CD8-positive, alpha-beta memory T cell (primary cell): ENCODE data around the gene NLRC5. TPM values are rescaled to one million over a fixed set of nuclear protein-coding genes. Genes with fewer than 3 reads are reported as not detected.
A peak's percentile ranks its signal among the peaks of the same experiment; 100 is the strongest.
"Not testable (repeated sequence)": the region's sequence is repeated elsewhere in the genome, so short reads cannot be mapped to it uniquely, and the experiment has no call there.

Source experiments
- CTCF ChIA-PET: fragments of 350-600 bp; sonication (Branson Sonifier 250); formaldehyde crosslinking; loops from one replicate; lab custom pipeline; 2021; ENCODE audit warnings: antibody characterized with exemption; lab: Charles Lee
- POLR2A ChIA-PET: fragments of 350-600 bp; sonication (Branson Sonifier 250); formaldehyde crosslinking; loops from one replicate; lab custom pipeline; 2021; ENCODE audit warnings: antibody characterized with exemption; lab: Charles Lee
- DNase-seq, 5 donors: peaks; one replicate each; pipeline versions ENCODE4 v3.0.0 to v3.0.0-alpha.2; 2020 to 2022; ENCODE audit warnings: mixed read lengths in 1 of 5
- H3K27ac ChIP-seq: one replicate; pipeline ENCODE4 v1.7.0; 2013; ENCODE audit warnings: low read depth, mild to moderate bottlenecking, low read length, moderate library complexity
- H3K27me3 ChIP-seq: 2 replicates; pipeline ENCODE4 v1.7.0; 2013; ENCODE audit warnings: low read length, mild to moderate bottlenecking; ENCODE audit not compliant: insufficient read depth, poor library complexity, severe bottlenecking
- H3K36me3 ChIP-seq: 2 replicates; pipeline ENCODE4 v1.7.0; 2013; ENCODE audit warnings: mild to moderate bottlenecking, low read length, moderate library complexity; ENCODE audit not compliant: insufficient read depth
- H3K4me1 ChIP-seq: 2 replicates; pipeline ENCODE4 v1.7.0; 2013; ENCODE audit warnings: mild to moderate bottlenecking, low read length, moderate library complexity; ENCODE audit not compliant: insufficient read depth
- H3K4me3 ChIP-seq: 2 replicates; pipeline ENCODE4 v1.7.0; 2013; ENCODE audit warnings: mild to moderate bottlenecking, low read length
- H3K9me3 ChIP-seq: 2 replicates; pipeline ENCODE4 v1.7.0; 2013; ENCODE audit warnings: mild to moderate bottlenecking, low read length
- H3K27ac Mint-ChIP-seq, 8 donors: one replicate each; pipeline ENCODE4 v1.8.0; 2020 to 2021; ENCODE audit warnings: mixed read lengths in 8 of 8, mild to moderate bottlenecking in 6 of 8, inconsistent platforms in 3 of 8, moderate library complexity in 3 of 8
- H3K27me3 Mint-ChIP-seq, 2 donors: one replicate each; pipeline ENCODE4 v1.8.0; 2020 to 2021; ENCODE audit warnings: mixed read lengths in 2 of 2, mild to moderate bottlenecking in 1 of 2, moderate library complexity in 1 of 2
- H3K36me3 Mint-ChIP-seq, 3 donors: one replicate each; pipeline ENCODE4 v1.8.0; 2020 to 2021; ENCODE audit warnings: mixed read lengths in 3 of 3, inconsistent platforms in 1 of 3, mild to moderate bottlenecking in 1 of 3
- H3K4me1 Mint-ChIP-seq, 3 donors: one replicate each; pipeline ENCODE4 v1.8.0; 2020 to 2021; ENCODE audit warnings: mixed read lengths in 3 of 3, inconsistent platforms in 1 of 3, mild to moderate bottlenecking in 1 of 3
- H3K4me3 Mint-ChIP-seq, 7 donors: one replicate each; pipeline ENCODE4 v1.8.0; 2020 to 2021; ENCODE audit warnings: mixed read lengths in 7 of 7, mild to moderate bottlenecking in 6 of 7, moderate library complexity in 4 of 7, inconsistent platforms in 2 of 7
- H3K9me3 Mint-ChIP-seq, 5 donors: one replicate each; pipeline ENCODE4 v1.8.0; 2020 to 2022; ENCODE audit warnings: mixed read lengths in 5 of 5, mild to moderate bottlenecking in 3 of 5, moderate library complexity in 2 of 5, inconsistent platforms in 1 of 5
- polyA plus RNA-seq: library from polyadenylated mRNA; unstranded; fragments of 300-500 nt; fragmentation: Illumina TruSeq; gene quantifications from one replicate; pipeline ENCODE4 v1.2.3, GENCODE V29; 2021
- total RNA-seq, 2 experiments: library from RNA; stranded (reverse); gene quantifications; one replicate each; pipeline ENCODE4 v1.2.3, GENCODE V29; 2021

Gene NLRC5
- total and polyA plus RNA-seq, 3 experiments from 2014 or later = 165 to 178 (median 173) TPM

DNA sequence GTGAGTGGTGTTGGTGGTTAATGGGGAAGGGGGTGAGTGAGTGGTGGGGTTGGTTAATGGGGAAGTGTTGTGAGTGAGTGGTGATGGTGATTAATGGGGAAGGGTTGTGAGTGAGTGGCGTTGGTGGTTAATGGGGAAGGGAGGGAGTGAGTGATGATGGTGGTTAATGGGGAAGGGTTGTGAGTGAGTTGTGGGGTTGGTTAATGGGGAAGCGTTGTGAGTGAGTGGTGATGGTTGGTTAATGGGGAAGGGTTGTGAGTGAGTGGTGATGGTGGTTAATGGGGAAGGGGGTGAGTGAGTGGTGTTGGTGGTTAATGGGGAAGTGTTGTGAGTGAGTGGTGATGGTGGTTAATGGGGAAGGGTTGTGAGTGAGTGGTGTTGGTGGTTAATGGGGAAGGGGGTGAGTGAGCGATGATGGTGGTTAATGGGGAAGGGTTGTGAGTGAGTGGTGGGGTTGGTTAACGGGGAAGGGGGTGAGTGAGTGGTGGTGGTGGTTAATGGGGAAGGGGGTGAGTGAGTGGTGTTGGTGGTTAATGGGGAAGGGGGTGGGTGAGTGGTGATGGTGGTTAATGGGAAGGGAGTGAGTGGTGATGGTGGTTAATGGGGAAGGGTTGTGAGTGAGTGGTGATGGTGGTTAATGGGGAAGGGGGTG lies 81.8 kb downstream of the NLRC5 start:
- H3K9me3 Mint-ChIP-seq, H3K4me3 ChIP-seq, H3K9me3 ChIP-seq, H3K27me3 ChIP-seq, H3K27me3 Mint-ChIP-seq, POLR2A ChIA-PET: not testable (repeated sequence)
- peaks cover 15 to 32% (median 29%) of the 10 kb centered on the region in 3 donors for H3K4me1 Mint-ChIP-seq
- H3K36me3 ChIP-seq = peaks cover 56% of the 10 kb centered on the region
- H3K36me3 Mint-ChIP-seq = peaks cover 7 to 86% (median 23%) of the 10 kb centered on the region in 3 donors
- CTCF ChIA-PET = interaction anchor here (1.0 kb wide), 1 partner anchor 10 kb away, joined by 3 read pairs; no protein-coding TSS in a partner anchor
- peak in 2 of 5 donors; percentile 42 to 55 for DNase-seq
- peaks cover 12% of the 10 kb centered on the region for H3K4me1 ChIP-seq
- peak overlapping the region in 7 of 8 donors; percentile 47 to 89 (median 80) for H3K27ac Mint-ChIP-seq
- peak overlapping the region; percentile 1 for H3K27ac ChIP-seq
- H3K4me3 Mint-ChIP-seq = peak overlapping the region in 4 of 7 donors; percentile 45 to 57 (median 54)

GRCh38 chr16:57071831-57072582 lies 82.7 kb downstream of the NLRC5 start:
- Mint-ChIP-seq H3K4me1 (peaks cover 12 to 29% (median 29%) of the 10 kb centered on the region in 3 donors), H3K27ac (peak overlapping the region; percentile 58 to 91 (median 72)), H3K27me3 (peaks cover 0 to 3% of the 10 kb centered on the region in 2 donors), H3K4me3 (no peak overlapping the region), H3K9me3 (peaks cover 0 to 2% (median 0%) of the 10 kb centered on the region in 5 donors), H3K36me3 (peaks cover 7 to 87% (median 27%) of the 10 kb centered on the region in 3 donors)
- Histone ChIP-seq H3K4me3 (no peak overlapping the region), H3K27ac (no peak overlapping the region), H3K27me3 (no peaks in the 10 kb centered on the region), H3K4me1 (peaks cover 12% of the 10 kb centered on the region), H3K9me3 (no peaks in the 10 kb centered on the region), H3K36me3 (peaks cover 56% of the 10 kb centered on the region)
- ChIA-PET POLR2A (no interaction called here), CTCF (interaction anchor here (1.0 to 1.2 kb wide), 2 partner anchors 11 to 108 kb away, joined by 3 read pairs; no protein-coding TSS in a partner anchor)
- DNase-seq = no peak

GRCh38 chr16:57072616-57073275 lies 83.4 kb downstream of the NLRC5 start:
- Mint-ChIP-seq H3K4me1 (peaks cover 11 to 29% (median 28%) of the 10 kb centered on the region in 3 donors), H3K27me3 (peaks cover 0 to 3% of the 10 kb centered on the region in 2 donors), H3K27ac (peak overlapping the region; percentile 60 to 91 (median 78)), H3K36me3 (peaks cover 7 to 86% (median 25%) of the 10 kb centered on the region in 3 donors), H3K4me3 (no peak overlapping the region), H3K9me3 (peaks cover 0 to 2% (median 0%) of the 10 kb centered on the region in 5 donors)
- Histone ChIP-seq H3K4me1 (peaks cover 12% of the 10 kb centered on the region), H3K27ac (no peak overlapping the region), H3K9me3 (no peaks in the 10 kb centered on the region), H3K4me3 (no peak overlapping the region), H3K27me3 (no peaks in the 10 kb centered on the region), H3K36me3 (peaks cover 50% of the 10 kb centered on the region)
- CTCF ChIA-PET = interaction anchor here (0.6 to 1.2 kb wide), 3 partner anchors 96 to 142 kb away, joined by 3 read pairs; no protein-coding TSS in a partner anchor
- no peak for DNase-seq
- POLR2A ChIA-PET = no interaction called here

DNA sequence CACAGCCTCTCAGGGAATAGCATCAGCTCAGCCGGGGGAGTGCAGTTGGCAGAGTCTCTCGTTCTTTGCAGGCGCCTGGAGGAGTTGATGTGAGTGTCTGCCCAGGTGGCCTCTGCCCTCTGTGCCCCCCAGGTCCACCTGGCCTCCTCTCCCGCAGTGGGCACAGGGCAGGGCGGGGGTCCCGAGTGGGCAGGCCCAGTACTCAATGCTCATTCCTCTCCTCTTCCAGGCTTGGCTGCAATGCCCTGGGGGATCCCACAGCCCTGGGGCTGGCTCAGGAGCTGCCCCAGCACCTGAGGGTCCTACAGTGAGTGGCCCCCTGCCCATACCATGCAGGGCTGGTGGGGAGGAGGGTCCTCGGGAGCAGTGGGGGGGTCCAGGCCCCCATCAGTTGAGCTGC lies 88.4 kb downstream of the NLRC5 start:
- Mint-ChIP-seq H3K4me3 (no peak overlapping the region), H3K4me1 (no peaks in the 10 kb centered on the region), H3K27ac (peak overlapping the region in 1 of 8 donors; percentile 3), H3K36me3 (peaks cover 3 to 92% (median 23%) of the 10 kb centered on the region in 3 donors), H3K27me3 (no peaks in the 10 kb centered on the region), H3K9me3 (no peaks in the 10 kb centered on the region)
- Histone ChIP-seq H3K36me3 (peaks cover 46% of the 10 kb centered on the region), H3K4me1 (no peaks in the 10 kb centered on the region), H3K27ac (no peak overlapping the region), H3K27me3 (no peaks in the 10 kb centered on the region), H3K4me3 (no peak overlapping the region), H3K9me3 (no peaks in the 10 kb centered on the region)
- ChIA-PET CTCF (interaction anchor here (1.1 to 2.5 kb wide), 2 partner anchors 15 to 18 kb away, joined by 3 to 6 read pairs; partner anchors contain the start of gene CPNE2), POLR2A (no interaction called here)
- no peak for DNase-seq

DNA sequence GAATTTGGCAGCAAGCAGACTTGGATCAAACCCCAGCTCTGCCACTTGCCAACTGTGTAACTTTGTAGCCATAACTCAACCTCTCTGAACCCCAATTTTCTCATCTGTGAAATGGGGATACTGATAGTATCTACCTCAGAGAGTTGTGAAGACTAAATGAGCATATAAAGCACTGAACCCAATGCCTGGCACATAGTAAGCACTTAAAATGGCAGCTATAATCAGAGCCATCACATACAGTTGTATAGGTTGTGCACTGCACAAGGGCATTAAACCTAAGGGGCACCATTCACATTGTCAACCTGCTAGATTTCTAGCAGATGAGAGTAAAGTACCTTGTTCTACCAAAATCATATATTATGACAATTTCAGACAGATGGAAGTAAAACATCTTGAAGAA lies 92.4 kb downstream of the NLRC5 start:
- Mint-ChIP-seq H3K27ac (peak overlapping the region in 6 of 8 donors; percentile 10 to 78 (median 20)), H3K4me3 (no peak overlapping the region), H3K27me3 (no peaks in the 10 kb centered on the region), H3K36me3 (peaks cover 3 to 66% (median 19%) of the 10 kb centered on the region in 3 donors), H3K4me1 (peaks cover 12 to 16% (median 14%) of the 10 kb centered on the region in 3 donors), H3K9me3 (no peaks in the 10 kb centered on the region)
- CTCF ChIA-PET = interaction anchor here (1.3 kb wide), 1 partner anchor 87 kb away, joined by 4 read pairs; no protein-coding TSS in a partner anchor
- H3K27ac ChIP-seq = no peak overlapping the region
- peaks cover 12% of the 10 kb centered on the region for H3K4me1 ChIP-seq
- POLR2A ChIA-PET = no interaction called here
- H3K4me3 ChIP-seq = no peak overlapping the region
- no peaks in the 10 kb centered on the region for H3K9me3 ChIP-seq
- no peaks in the 10 kb centered on the region for H3K27me3 ChIP-seq
- no peak for DNase-seq
- H3K36me3 ChIP-seq = peaks cover 24% of the 10 kb centered on the region

- Histone ChIP-seq H3K4me1 (peaks cover 12% of the 10 kb centered on the region), H3K27me3 (no peaks in the 10 kb centered on the region), H3K36me3 (peaks cover 20% of the 10 kb centered on the region), H3K4me3 (no peak overlapping the region), H3K27ac (no peak overlapping the region), H3K9me3 (no peaks in the 10 kb centered on the region)
- Mint-ChIP-seq H3K36me3 (peaks cover 3 to 58% (median 17%) of the 10 kb centered on the region in 3 donors), H3K27ac (peak overlapping the region in 7 of 8 donors; percentile 29 to 96 (median 48)), H3K4me3 (no peak overlapping the region), H3K27me3 (no peaks in the 10 kb centered on the region), H3K4me1 (peaks cover 12 to 16% (median 14%) of the 10 kb centered on the region in 3 donors), H3K9me3 (no peaks in the 10 kb centered on the region)
- DNase-seq = no peak
- CTCF ChIA-PET = interaction anchor here (1.3 to 3.5 kb wide), 10 partner anchors 16 to 118 kb away, joined by 4 to 23 read pairs (median 7); partner anchors contain the start of genes PSME3IP1 and RSPRY1
- POLR2A ChIA-PET = interaction anchor here (1.6 kb wide), 1 partner anchor 10 kb away, joined by 6 read pairs; the partner anchor contains the start of gene CPNE2
These were observed 93.3 kb downstream of the NLRC5 start for GRCh38 chr16:57082664-57083063.

DNA sequence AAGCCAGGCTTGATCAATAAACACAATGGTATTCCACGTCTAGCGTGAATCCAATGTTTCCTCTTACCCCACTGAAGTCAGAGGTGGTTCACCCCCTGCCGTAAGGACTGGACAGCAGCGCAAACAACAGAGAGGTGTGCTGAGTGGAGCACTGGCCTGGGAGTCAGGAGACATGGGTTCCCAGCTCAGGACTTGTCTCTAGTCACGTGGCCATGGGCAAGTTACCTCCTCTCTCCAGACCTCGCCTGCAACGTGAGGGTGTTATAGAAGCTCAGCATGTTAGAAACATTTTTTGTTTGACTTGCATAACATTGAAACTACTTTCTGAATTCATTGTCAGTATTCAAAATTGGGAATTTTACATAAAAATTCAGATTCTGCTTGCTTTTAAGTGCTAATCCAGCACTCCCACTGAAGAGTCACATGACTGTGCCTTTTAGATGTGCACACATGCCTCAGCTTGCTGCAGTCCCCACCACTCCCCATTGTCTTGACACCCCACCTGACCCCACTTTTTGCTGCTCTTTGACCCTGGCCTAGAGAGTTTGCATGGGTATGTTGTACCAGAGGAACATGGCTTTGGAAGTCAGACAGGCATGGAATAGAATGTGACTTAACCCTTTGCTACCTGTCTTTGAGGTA lies 94.2 kb downstream of the NLRC5 start:
- peak overlapping the region; percentile 17 to 96 (median 83) for H3K27ac Mint-ChIP-seq
- H3K9me3 Mint-ChIP-seq = no peaks in the 10 kb centered on the region
- POLR2A ChIA-PET = interaction anchor here (0.5 to 1.6 kb wide), 3 partner anchors 9 to 140 kb away, joined by 3 to 6 read pairs (median 4); partner anchors contain the start of genes CPNE2, PSME3IP1 and RSPRY1

More for the DNA sequence above, 94.2 kb downstream of the NLRC5 start:
- Mint-ChIP-seq H3K36me3 (peaks cover 3 to 50% (median 17%) of the 10 kb centered on the region in 3 donors), H3K4me3 (no peak overlapping the region), H3K27me3 (no peaks in the 10 kb centered on the region), H3K4me1 (peaks cover 12 to 16% (median 14%) of the 10 kb centered on the region in 3 donors)
- DNase-seq = no peak
- H3K27ac ChIP-seq = peak overlapping the region; percentile 21
- no peaks in the 10 kb centered on the region for H3K27me3 ChIP-seq
- H3K4me1 ChIP-seq = peaks cover 12% of the 10 kb centered on the region
- CTCF ChIA-PET = interaction anchor here (0.6 to 3.5 kb wide), 42 partner anchors 9 to 334 kb away, joined by 3 to 23 read pairs (median 4); partner anchors contain the start of genes CPNE2, NLRC5, PSME3IP1 and RSPRY1
- no peak overlapping the region for H3K4me3 ChIP-seq
- no peaks in the 10 kb centered on the region for H3K9me3 ChIP-seq
- H3K36me3 ChIP-seq = peaks cover 20% of the 10 kb centered on the region
